Ovary (tissue), 3 donors: ENCODE results near the gene FBXO45.

ENCODE experiments used
- CTCF ChIP-seq, 3 donors: fragments of 450-650 bp in 2 of 3; fragments of 200-600 bp in 1 of 3; IDR thresholded peaks; one replicate each; pipeline versions ENCODE4 v1.5.1 to v1.8.0; 2016 to 2022; ENCODE audit warnings: antibody characterized with exemption in 3 of 3, mild to moderate bottlenecking in 1 of 3
- POLR2A ChIP-seq: fragments of 450-650 bp; IDR thresholded peaks from one replicate; pipeline ENCODE4 v1.6.1; 2017; ENCODE audit warnings: antibody characterized with exemption, mild to moderate bottlenecking, moderate library complexity
- donor health status: DM: no; HTN: no; CAD: no.

GRCh38 chr3:196603683-196604082 is 35.2 kb downstream of the FBXO45 start:
- TF ChIP-seq CTCF (IDR thresholded peaks at IDR 0.05): no peak
- no peak for TF ChIP-seq POLR2A
